ENCODE results near the gene APBB2.
"Not testable (repeated sequence)": the region's sequence is repeated elsewhere in the genome, so short reads cannot be mapped to it uniquely, and the experiment has no call there.

Gene APBB2

DNA sequence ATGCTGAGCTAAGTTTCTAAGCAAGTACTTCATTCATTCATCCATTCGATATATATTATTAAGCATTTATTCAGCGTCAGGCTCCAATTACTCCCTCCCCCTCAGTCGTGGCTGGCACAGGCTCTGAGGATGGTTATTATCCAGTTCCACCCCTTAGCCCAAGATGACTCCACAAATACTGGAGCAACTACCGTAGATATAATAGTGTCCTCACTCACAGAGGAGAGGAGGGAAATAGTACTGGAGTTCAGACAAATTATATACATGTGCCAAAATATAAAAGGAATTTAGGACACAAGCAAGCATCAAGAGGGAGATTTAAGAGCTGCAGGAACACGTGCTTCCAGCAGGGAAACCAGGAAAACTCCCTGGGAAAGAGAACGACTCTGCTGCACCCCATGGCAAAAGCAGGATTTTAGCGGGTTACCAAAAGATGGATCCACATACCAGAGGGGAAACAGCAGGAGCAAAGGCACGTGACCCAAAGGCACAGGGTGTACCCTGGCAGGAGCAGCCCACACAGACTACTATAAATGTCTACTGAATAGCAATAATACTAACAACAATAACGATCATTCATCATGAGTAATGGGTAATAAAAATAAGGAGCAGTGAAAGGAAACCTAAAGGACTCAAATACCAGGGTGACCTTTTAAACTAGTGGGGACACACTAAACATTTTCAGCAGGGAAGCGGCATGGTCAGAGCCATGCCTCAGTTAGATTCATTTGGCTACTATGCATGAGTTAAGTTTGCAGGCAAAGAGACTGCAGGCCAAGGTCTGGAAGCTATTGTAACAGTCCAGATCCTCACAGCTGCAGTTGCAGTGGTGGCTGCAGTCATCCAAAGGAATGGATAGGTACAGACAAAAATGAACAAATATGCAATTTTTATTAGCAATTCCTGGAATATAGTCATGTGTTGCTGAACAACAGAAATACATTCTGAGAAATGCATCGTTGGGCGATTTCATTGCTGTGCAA is 153.7 kb downstream of the APBB2 start:
- H3K9me3 Mint-ChIP-seq, result peaks cover 0 to 3% of the 10 kb centered on the region in 2 donors
- H3K4me3 Mint-ChIP-seq, result no peak overlapping the region
- no peaks in the 10 kb centered on the region for H3K4me1 Mint-ChIP-seq
- H3K36me3 Mint-ChIP-seq, result no peaks in the 10 kb centered on the region
- no peak for DNase-seq
- no peak for ATAC-seq (replicated peaks)
- no peak overlapping the region for H3K27ac Mint-ChIP-seq
- peaks cover under 1 to 1% of the 10 kb centered on the region in 2 donors for H3K27me3 Mint-ChIP-seq

- H3K27me3 Mint-ChIP-seq, result peaks cover 8 to 10% of the 10 kb centered on the region in 2 donors
- not testable (repeated sequence) for H3K27ac Mint-ChIP-seq; H3K4me3 Mint-ChIP-seq; H3K36me3 Mint-ChIP-seq; H3K9me3 Mint-ChIP-seq; DNase-seq; H3K4me1 Mint-ChIP-seq; ATAC-seq (replicated peaks)
Observed at GRCh38 chr4:41059411-41059810, 154.9 kb downstream of the APBB2 start.

DNA sequence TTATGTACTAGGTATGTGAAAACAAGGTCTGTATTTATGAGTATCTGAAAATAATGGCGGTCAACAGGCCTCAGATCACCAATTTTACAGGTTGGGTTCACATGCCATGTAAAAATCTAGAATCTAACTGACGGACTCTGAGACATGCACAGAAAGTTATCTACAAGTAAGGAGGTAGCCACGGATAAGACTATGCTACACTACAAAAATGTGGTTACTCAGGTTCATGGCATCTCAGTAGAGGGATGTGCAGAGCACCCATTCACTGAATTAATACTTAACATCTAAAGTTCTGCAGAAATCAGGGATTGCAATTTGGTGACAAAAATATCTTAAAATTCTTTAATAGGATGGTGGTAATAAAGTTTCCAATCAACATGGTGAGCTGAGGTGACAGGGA is 155.9 kb downstream of the APBB2 start:
- H3K9me3 Mint-ChIP-seq, result peaks cover 3% of the 10 kb centered on the region in 2 donors
- H3K36me3 Mint-ChIP-seq, result no peaks in the 10 kb centered on the region
- ATAC-seq (replicated peaks) (no peak), DNase-seq (no peak)
- H3K27me3 Mint-ChIP-seq, result peaks cover 8 to 10% of the 10 kb centered on the region in 2 donors
- H3K27ac Mint-ChIP-seq, result no peak overlapping the region
- H3K4me1 Mint-ChIP-seq, result no peaks in the 10 kb centered on the region
- H3K4me3 Mint-ChIP-seq, result no peak overlapping the region

GRCh38 chr4:41057467-41057866 is 156.9 kb downstream of the APBB2 start:
- Mint-ChIP-seq H3K9me3 (peaks cover 3% of the 10 kb centered on the region in 2 donors), H3K4me3 (no peak overlapping the region), H3K36me3 (no peaks in the 10 kb centered on the region), H3K27me3 (peaks cover 8 to 10% of the 10 kb centered on the region in 2 donors), H3K4me1 (no peaks in the 10 kb centered on the region), H3K27ac (no peak overlapping the region)
- DNase-seq (no peak), ATAC-seq (replicated peaks) (no peak)

DNA sequence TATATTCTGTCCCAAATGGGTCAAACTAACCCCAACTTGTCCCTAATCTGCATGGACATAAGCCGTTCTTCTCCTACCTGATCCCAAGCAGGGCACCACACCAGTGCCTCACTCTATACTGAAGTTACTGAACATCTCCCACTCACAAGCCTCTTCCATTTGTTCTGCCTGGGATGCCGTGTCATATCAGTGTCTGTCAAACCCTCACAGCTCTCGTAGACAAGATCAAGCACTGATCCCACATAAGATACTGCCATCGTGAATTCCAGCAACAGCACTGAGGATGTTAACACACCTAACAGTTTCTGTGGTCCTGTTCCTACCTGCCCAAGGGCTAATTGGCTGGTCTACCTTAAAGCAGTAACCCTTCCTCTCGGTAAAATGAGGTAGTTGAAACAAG is 162.1 kb downstream of the APBB2 start:
- Mint-ChIP-seq H3K4me1 (no peaks in the 10 kb centered on the region), H3K4me3 (no peak overlapping the region), H3K9me3 (peaks cover 0 to 4% of the 10 kb centered on the region in 2 donors), H3K27ac (no peak overlapping the region), H3K27me3 (peaks cover 10 to 20% of the 10 kb centered on the region in 2 donors), H3K36me3 (no peaks in the 10 kb centered on the region)
- no peak for ATAC-seq (replicated peaks)
- no peak for DNase-seq

- peaks cover 0 to 5% of the 10 kb centered on the region in 2 donors for H3K9me3 Mint-ChIP-seq
- no peak for DNase-seq
- H3K27ac Mint-ChIP-seq, result no peak overlapping the region
Observed at GRCh38 chr4:41050880-41051775, 163.2 kb downstream of the APBB2 start.

GRCh38 chr4:41050116-41050515 is 164.2 kb downstream of the APBB2 start:
- H3K27me3 Mint-ChIP-seq, result peaks cover 5 to 14% of the 10 kb centered on the region in 2 donors
- no peak overlapping the region for H3K27ac Mint-ChIP-seq
- H3K9me3 Mint-ChIP-seq, result peaks cover 0 to 4% of the 10 kb centered on the region in 2 donors
- H3K4me1 Mint-ChIP-seq, result no peaks in the 10 kb centered on the region
- no peak for DNase-seq
- ATAC-seq (replicated peaks), result no peak
- no peak overlapping the region for H3K4me3 Mint-ChIP-seq
- no peaks in the 10 kb centered on the region for H3K36me3 Mint-ChIP-seq

More at GRCh38 chr4:41050880-41051775, 163.2 kb downstream of the APBB2 start:
- H3K4me1 Mint-ChIP-seq, result no peaks in the 10 kb centered on the region
- H3K27me3 Mint-ChIP-seq, result peaks cover 10 to 20% of the 10 kb centered on the region in 2 donors
- H3K36me3 Mint-ChIP-seq, result no peaks in the 10 kb centered on the region
- no peak overlapping the region for H3K4me3 Mint-ChIP-seq
- no peak for ATAC-seq (replicated peaks)

GRCh38 chr4:41049176-41049575 is 165.2 kb downstream of the APBB2 start:
- not testable (repeated sequence) for H3K4me3 Mint-ChIP-seq; H3K4me1 Mint-ChIP-seq; H3K27ac Mint-ChIP-seq; H3K36me3 Mint-ChIP-seq; DNase-seq; ATAC-seq (replicated peaks)
- peaks cover 0 to 16% of the 10 kb centered on the region in 2 donors for H3K27me3 Mint-ChIP-seq
- H3K9me3 Mint-ChIP-seq, result peaks cover 8 to 12% of the 10 kb centered on the region in 2 donors

- Mint-ChIP-seq H3K9me3 (peaks cover 9 to 12% of the 10 kb centered on the region in 2 donors), H3K4me1 (no peaks in the 10 kb centered on the region), H3K27ac (no peak overlapping the region), H3K27me3 (peaks cover 0 to 6% of the 10 kb centered on the region in 2 donors), H3K4me3 (no peak overlapping the region), H3K36me3 (peaks cover 0 to 3% of the 10 kb centered on the region in 2 donors)
- ATAC-seq (replicated peaks), result no peak
- DNase-seq, result no peak
Observed at GRCh38 chr4:41044791-41045190, 169.6 kb downstream of the APBB2 start.

GRCh38 chr4:41044165-41044564 is 170.2 kb downstream of the APBB2 start:
- Mint-ChIP-seq H3K27me3 (peaks cover 0 to 6% of the 10 kb centered on the region in 2 donors), H3K27ac (no peak overlapping the region), H3K4me3 (no peak overlapping the region), H3K9me3 (peaks cover 9 to 12% of the 10 kb centered on the region in 2 donors), H3K4me1 (no peaks in the 10 kb centered on the region), H3K36me3 (peaks cover 0 to 3% of the 10 kb centered on the region in 2 donors)
- ATAC-seq (replicated peaks) (no peak), DNase-seq (no peak)

DNA sequence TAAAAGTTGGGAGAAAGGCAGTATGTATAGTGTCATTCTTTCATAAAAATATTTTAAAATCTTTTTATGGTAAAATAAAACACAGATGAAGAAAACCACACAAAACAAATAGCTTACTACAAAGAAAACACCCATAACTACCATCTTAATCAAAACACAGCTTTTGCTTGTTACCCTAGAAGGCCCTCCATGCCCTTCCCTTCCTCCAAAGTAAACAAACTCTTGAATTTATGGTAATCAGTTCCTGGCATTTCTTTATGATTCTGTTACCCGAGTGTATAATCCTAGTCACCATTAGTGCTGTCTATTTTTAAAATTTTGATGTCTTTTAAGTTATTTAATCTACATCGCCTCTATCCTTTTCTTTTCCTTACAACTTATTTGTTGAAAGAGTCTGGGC is 170.9 kb downstream of the APBB2 start:
- Mint-ChIP-seq H3K4me1 (no peaks in the 10 kb centered on the region), H3K4me3 (no peak overlapping the region), H3K27me3 (peaks cover 0 to 6% of the 10 kb centered on the region in 2 donors), H3K9me3 (peaks cover 9 to 10% of the 10 kb centered on the region in 2 donors), H3K27ac (no peak overlapping the region), H3K36me3 (peaks cover 0 to 3% of the 10 kb centered on the region in 2 donors)
- ATAC-seq (replicated peaks) (no peak), DNase-seq (no peak)

- Mint-ChIP-seq H3K9me3 (peaks cover 9% of the 10 kb centered on the region in 2 donors), H3K4me3 (no peak overlapping the region), H3K4me1 (no peaks in the 10 kb centered on the region), H3K27me3 (peaks cover 0 to 6% of the 10 kb centered on the region in 2 donors), H3K27ac (no peak overlapping the region), H3K36me3 (peaks cover 0 to 3% of the 10 kb centered on the region in 2 donors)
- no peak for ATAC-seq (replicated peaks)
- DNase-seq, result no peak
Observed at GRCh38 chr4:41041551-41041950, 172.8 kb downstream of the APBB2 start.

DNA sequence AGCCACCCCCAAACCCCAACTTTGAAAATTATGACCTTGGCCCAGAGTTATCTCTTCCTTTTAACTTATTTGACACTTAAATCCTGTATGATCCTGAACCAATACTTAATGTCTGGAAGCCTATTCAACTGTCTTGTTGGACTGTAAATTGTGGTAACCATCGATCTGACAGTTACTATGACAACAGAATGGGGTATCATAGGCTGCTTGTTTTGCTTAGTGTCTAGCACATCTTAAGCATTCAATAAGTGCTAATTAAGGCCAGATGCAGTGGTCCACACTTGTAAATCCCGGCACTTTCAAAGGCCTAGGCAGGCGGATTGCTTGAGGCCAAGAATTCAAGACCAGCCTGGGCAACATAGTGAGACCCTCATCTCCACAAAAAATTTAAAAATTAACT is 175.0 kb downstream of the APBB2 start:
- Mint-ChIP-seq H3K9me3 (peaks cover 1 to 2% of the 10 kb centered on the region in 2 donors), H3K27ac (no peak overlapping the region), H3K4me3 (no peak overlapping the region), H3K36me3 (no peaks in the 10 kb centered on the region), H3K27me3 (peaks cover 3% of the 10 kb centered on the region in 2 donors), H3K4me1 (no peaks in the 10 kb centered on the region)
- DNase-seq (no peak), ATAC-seq (replicated peaks) (no peak)

DNA sequence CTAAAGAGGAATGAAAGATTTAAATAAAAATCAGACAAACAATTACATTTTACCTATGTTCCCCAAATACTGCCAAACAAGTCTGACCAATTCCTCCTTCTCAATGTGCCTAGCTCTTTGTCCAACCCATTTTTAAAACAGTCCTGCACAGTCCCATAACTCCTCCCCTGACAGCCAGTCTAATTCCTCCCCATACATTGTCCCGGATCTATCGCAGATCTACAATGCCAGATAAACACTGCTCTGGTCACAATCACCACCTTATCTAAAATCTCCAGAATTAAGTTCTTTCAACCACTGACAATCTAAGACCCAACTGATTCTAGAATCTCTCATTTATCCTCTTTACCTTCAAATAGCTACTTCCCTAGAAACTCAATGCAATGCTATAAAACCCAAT is 176.0 kb downstream of the APBB2 start:
- ATAC-seq (replicated peaks) (no peak), DNase-seq (no peak)
- no peaks in the 10 kb centered on the region for H3K9me3 Mint-ChIP-seq
- H3K27ac Mint-ChIP-seq, result no peak overlapping the region
- peaks cover 0 to 3% of the 10 kb centered on the region in 2 donors for H3K27me3 Mint-ChIP-seq
- no peaks in the 10 kb centered on the region for H3K36me3 Mint-ChIP-seq
- no peaks in the 10 kb centered on the region for H3K4me1 Mint-ChIP-seq
- H3K4me3 Mint-ChIP-seq, result no peak overlapping the region

Measured in stimulated activated naive B cell treated with anti-CD40 and anti-IgM and Interleukin-4, amounts not matched to agents 10 μg/mL and 1 μg/mL and 100 μg/mL, for 72 hours (primary cell).